HS-27A (cell line): ENCODE measurements around the gene TUBA1C.
"Not testable (repeated sequence)": the region's sequence is repeated elsewhere in the genome, so short reads cannot be mapped to it uniquely, and the experiment has no call there.

Source experiments
- DNase-seq: peaks from one replicate; pipeline ENCODE4 v3.0.0-alpha.2; 2012; ENCODE audit warnings: low read depth, missing footprints

Gene TUBA1C

DNA sequence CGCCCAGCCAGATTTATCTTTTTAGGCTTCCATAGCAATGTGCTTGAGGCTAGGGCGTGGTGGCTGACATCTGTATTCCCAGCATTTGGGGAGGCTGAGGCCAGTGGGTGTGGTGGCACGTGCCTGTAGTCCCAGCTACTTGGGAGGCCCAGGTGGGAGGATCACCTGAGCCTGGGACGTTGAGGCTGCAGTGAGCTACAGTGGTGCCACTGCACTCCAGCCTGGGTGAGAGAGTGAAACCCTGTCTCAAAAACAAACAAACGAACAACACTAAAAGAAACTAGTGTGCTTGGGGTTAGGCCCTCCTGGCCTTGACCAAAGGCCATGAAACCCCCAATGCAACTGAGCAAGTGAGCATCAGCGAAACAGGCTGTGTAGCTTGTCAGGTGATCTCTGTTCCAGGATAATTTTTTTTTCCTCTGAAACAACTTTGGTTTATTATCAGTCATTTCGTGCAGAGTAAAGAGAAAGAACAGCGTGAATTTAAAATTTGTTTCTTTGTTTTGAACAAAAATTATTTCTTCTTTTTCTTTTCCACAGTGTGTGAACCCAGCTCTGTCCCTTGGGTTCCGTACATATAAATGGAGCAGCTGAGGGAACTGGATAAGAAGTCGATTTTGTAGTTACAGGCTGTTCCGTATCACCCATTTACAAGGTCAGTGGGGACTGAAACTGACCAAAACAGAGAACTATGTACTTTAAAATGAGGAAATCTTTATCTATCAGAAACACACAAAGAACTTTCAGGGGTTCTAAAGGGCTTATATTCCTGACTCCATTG, 8.8 kb upstream of the TUBA1C start:
- no peak for DNase-seq

DNA sequence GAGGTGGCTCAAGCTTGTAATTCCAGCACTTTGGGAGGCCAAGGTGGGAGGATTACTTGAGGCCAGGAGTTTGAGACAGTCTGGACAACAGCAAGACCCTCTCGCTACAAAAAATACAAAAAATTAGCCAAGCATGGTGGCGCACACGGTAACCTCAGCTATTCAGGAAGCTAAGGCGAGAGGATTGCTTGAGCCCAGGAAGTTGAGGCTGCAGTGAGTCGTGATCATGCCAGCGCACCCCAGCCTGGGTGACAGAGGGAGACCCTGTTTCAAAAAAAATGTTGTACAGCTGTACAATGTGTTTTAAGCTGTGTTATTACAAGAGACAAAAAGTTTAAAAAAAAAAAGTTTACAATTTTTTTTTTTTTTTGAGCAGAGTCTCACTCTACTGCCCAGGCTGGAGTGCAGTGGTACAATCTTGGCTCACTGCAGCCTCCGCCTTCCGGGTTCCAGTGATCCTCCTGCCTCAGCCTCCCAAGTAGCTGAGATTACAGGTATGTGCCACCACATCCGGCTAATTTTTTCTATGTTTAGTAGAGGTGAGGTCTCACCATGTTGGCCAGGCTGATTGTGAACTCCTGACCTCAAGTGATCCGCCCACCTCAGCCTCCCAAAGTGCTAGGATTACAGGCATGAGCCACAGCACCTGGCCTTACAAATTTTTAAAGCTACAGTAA, 7.2 kb upstream of the TUBA1C start:
- DNase-seq, result not testable (repeated sequence)

DNA sequence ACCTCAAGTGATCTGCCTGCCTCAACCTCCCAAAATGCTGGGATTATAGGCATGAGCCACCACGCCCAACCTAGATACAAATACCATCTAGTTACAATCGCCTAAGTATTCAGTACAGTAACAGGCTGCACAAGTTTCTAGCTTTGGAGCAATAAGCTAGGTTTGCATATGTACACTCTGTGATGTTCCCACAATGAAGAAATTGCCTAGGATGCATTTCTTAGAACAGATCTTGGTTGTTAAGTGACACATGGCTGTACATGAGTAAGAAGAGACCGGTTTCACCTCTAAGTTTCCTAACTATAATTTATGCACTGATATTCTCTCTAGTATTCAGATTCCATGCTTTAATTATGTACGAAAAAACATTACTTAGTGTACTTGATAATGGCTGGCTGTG, 5.4 kb upstream of the TUBA1C start:
- DNase-seq, result no peak

DNA sequence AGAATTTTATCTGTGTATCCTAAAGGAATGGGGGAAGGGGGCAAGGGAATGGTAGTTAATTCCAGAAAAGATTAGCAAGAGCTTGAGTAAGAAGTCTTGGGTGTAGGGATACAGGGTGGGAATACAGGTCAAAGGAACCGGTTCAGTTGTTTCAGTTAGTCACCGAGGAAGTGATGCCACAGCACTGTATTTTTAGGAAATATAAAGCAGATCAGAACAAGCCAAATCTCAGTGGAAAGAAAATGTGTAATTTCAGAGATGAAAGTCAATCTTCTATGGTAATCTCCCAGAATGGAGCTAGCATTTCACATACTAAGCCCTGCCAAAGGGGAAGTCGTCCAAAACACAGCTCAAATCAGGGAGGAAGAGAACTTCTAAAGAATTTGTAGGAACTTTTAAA, 4.7 kb upstream of the TUBA1C start:
- DNase-seq, result no peak

- DNase-seq, result no peak
These were observed 4.1 kb upstream of the TUBA1C start for GRCh38 chr12:49260571-49261363.

GRCh38 chr12:49261721-49262120, 3.2 kb upstream of the TUBA1C start:
- no peak for DNase-seq

DNA sequence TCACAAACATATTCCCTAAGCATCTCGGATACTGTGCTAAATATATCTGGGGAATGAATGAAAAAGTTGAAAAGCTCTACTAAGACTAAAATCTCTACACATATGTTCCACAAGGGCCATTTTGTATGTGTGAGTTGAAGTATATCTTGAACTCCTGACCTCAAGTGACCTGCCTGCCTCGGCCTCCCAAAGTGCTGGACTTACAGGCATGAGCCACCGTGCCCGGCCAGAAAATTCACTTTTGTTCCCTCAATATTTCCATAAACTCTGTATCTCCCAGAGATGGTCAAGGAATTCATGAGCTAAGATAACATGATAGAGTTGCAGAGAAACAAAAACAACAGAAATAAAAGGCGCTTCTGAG, 1.5 kb upstream of the TUBA1C start:
- DNase-seq, result no peak

- no peak for DNase-seq
These were observed 413 bp upstream of the TUBA1C start for GRCh38 chr12:49264466-49264872.

DNA sequence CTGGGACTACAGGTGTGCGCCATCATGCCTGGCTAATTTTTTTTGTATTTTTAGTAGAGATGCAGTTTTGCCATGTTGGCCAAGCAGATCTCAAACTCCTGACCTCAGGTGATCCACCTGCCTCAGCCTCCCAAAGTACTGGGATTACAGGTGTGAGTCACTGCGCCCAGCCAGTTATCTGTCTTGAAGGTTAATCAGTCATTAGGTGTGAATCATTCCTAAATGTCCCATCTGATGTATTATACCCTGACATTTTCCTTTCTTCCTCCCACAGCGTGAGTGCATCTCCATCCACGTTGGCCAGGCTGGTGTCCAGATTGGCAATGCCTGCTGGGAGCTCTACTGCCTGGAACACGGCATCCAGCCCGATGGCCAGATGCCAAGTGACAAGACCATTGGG, 4.3 kb downstream of the TUBA1C start:
- not testable (repeated sequence) for DNase-seq

- DNase-seq, result no peak
These were observed 8.2 kb downstream of the TUBA1C start for GRCh38 chr12:49272790-49273725.

DNA sequence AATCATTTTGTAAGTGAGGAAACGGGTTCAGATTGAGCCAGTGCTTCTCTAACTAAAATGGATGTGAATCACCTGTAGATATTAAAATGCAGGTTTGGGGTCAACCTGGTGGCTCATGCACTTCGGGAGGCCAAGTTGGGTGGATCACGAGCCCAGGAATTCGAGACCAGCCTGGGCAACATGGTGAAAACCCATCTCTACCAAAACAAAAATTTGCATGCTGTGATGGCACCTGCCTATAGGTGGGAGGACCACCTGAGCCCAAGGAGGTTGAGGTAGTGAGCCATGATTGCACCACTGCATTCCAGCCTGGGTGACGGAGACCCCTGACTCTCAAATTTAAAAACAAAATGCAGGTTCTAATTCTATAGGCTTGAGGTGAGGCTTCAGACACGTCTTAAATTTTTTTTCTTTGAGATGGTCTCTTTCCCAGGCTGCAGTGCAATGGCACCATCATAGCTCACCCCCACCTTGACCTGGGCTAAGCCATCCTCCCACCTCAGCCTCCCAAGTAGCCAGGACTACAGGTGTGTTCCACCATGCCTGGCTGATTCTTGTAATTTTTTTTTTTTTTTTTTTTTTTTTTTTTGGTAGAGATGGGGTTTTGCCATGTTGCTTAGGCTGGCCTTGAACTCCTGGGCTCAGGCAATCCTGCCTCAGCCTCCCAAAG, 9.0 kb downstream of the TUBA1C start:
- no peak for DNase-seq

DNA sequence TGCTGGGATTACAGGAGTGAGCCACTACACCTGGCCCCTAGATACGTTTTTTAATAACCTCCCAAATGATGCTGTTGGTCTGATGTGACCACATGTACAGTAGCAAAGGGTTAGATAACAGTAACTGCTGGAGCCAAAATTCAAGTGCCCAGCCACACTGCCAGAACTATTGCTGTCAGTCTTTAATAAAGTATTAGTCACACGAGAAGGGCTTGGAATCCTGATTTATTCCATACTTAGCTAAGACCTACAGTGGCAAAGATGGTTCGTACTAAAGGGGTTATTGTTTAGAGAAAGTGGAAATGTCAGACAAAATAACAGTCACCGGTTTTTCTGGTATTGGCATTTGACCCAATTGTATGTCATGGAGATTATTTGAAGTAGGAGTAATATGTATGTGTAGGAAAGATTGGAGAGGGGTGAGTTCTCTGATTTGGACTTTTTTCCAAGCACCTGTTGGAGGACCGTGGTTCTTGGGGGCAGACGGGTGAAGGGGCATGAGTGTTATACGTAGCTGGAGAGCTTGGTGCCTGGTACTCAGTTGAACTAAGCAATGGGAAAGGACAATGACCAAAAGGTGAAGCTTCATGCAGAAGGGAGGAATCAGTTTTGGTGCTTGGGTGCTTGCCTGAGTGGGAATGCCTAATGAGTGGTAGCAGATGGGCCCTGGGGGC, 9.7 kb downstream of the TUBA1C start:
- DNase-seq, result no peak

DNA sequence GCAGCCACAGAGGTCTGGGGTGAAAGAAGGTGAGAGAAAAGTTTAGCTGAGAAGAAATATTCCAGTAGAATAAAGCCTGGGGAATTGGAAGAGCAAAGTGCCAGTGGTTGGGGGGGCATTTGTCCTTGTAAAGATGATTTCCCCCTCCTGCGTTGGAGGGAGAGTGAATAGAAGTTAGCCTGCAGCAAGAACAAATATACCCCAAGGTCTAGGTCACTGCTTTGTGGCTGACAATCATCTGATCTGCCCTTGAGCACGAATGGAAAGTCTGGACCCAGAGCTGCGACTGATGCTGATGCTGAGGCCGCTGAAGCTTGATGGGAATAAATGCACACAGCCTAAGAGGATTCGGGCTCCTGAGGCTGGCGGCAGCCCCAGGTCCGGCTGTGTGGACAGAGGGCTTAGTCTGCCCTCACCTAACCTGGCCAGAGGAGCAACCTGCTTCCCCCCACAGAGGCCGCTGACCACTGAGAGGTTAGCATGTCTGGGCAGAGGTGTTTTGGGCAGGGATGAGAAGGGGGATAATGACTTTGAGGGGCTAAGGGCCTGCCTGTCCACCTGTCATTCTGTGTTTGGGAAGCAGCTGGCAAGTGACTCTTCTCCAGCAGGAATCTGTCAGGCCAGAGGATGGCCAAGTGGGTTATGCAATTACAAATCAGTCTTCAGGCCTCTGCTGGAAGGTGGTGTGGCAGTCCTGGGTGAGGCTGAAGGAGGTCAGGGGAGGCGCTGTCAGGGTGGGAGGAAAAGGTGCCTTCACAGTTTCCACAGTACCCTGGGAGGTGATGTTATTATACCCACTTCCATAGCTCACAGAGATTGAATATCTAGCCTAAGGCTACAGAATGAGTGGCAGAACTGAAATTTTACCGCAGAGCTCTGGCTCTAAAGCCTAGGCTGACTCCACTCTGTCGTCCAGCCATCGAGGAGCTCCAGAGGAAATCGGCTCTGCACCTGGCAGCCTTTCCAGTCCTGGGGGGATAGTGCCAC, 11.7 kb downstream of the TUBA1C start:
- DNase-seq, result no peak

GRCh38 chr12:49277466-49277865, 12.6 kb downstream of the TUBA1C start:
- DNase-seq, result no peak

DNA sequence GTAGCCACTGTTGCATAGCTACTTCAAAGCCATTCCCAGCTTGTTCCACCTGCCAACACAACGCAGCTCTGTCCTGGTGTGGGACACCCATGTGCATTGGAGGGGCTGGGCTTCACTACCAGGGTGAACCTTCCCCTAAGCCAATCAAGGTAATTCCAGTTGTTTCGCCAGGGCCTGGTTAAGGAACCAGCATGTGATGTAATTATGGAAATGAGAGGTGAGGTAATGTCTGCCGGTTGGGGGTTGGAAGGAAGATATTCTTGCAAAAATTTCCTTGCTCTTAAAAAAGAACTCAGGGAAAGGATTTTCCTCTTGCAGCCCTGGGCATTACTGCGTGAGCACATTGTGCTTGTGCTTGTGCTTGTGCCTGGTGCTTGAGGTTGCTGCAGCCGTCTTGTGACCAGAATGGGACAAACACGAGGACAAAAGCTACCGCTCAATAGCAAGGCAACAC, 14.9 kb downstream of the TUBA1C start:
- DNase-seq, result no peak

GRCh38 chr12:49280545-49280944, 15.7 kb downstream of the TUBA1C start:
- DNase-seq, result not testable (repeated sequence)

DNA sequence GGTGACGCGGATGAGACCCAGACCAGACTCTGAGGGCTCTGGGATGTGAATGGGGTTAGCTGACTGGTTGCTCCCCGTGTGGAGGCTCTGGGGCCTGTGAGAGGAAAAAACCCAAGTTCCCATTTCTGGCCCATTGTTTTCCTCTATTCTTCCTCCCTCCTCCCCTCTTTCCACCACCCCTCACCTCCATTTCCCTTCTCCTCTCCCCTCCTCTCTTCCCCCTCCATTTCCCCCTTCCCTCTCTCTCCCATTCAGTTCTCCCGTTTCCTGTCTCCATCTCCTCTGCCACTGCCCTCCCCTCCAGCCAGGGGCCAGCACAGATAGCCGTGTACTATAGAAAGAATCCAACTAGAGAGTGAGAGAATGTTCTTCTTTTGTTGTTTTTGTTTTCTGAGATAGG, 17.4 kb downstream of the TUBA1C start:
- no peak for DNase-seq

- not testable (repeated sequence) for DNase-seq
These were observed 18.0 kb downstream of the TUBA1C start for GRCh38 chr12:49282740-49283375.
